ENCODE measurements around the gene HSD17B14. TPM values are rescaled to one million over a fixed set of nuclear protein-coding genes. Genes with fewer than 3 reads are reported as not detected.

Gene HSD17B14
- total and polyA plus RNA-seq, 2 of the 13 experiments (the other 11 are each of a cell fraction or from before 2014, with no cell fraction given): 0.58 to 1.2 TPM

GRCh38 chr19:48868114-48868886, 32.0 kb upstream of the HSD17B14 start, which contains the start of gene PLEKHA4 (continued):
- TF ChIP-seq GPN1 (CRISPR knock-in tag; IDR thresholded peaks at IDR 0.05; ENCODE audit: borderline replicate concordance) (no peak), ZNF547 (CRISPR knock-in tag; IDR thresholded peaks at IDR 0.05) (no peak), ZNF3 (CRISPR knock-in tag; IDR thresholded peaks at IDR 0.05) (no peak), PLRG1 (conservative IDR thresholded peaks at IDR 0.05) (no peak), ZNF557 (CRISPR knock-in tag; IDR thresholded peaks at IDR 0.05) (no peak), ZNF781 (CRISPR knock-in tag; IDR thresholded peaks at IDR 0.05; ENCODE audit: borderline replicate concordance, not compliant biosample characterization) (peak; percentile 17), NFAT5 (CRISPR knock-in tag; IDR thresholded peaks at IDR 0.05) (no peak), ZNF317 (CRISPR knock-in tag; IDR thresholded peaks at IDR 0.05) (0 out of 2 replicates have a peak, but pooled peaks have one; percentile 16), CHD2 (IDR thresholded peaks at IDR 0.05; ENCODE audit: low read depth, low read length) (no peak), ISL2 (CRISPR knock-in tag; IDR thresholded peaks at IDR 0.05) (no peak), GABPA (IDR thresholded peaks at IDR 0.05; ENCODE audit: low read depth, low read length) (no peak), GABPA (CRISPR knock-in tag; IDR thresholded peaks at IDR 0.05; ENCODE audit: low read depth) (no peak), MEIS2 (CRISPR knock-in tag; IDR thresholded peaks at IDR 0.05) (no peak), TOPORS (CRISPR knock-in tag; IDR thresholded peaks at IDR 0.05) (no peak), ZNF101 (CRISPR knock-in tag; IDR thresholded peaks at IDR 0.05; ENCODE audit: borderline replicate concordance, low read depth) (no peak), PAX8 (CRISPR knock-in tag; IDR thresholded peaks at IDR 0.05; ENCODE audit: borderline replicate concordance) (no peak), MXD1 (CRISPR knock-in tag; IDR thresholded peaks at IDR 0.05) (no peak), ARNTL (CRISPR knock-in tag; IDR thresholded peaks at IDR 0.05) (0 out of 2 replicates have a peak, but pooled peaks have one; percentile 26), ZNF33B (CRISPR knock-in tag; IDR thresholded peaks at IDR 0.05) (no peak), ZFP37 (CRISPR knock-in tag; IDR thresholded peaks at IDR 0.05; ENCODE audit: borderline replicate concordance) (no peak), NFE2L2 (IDR thresholded peaks at IDR 0.05; ENCODE audit: low read length) (no peak), TRIM24 (CRISPR knock-in tag; IDR thresholded peaks at IDR 0.05) (no peak), DZIP1 (CRISPR knock-in tag; IDR thresholded peaks at IDR 0.05) (no peak)

Data from HepG2 (cell line).